Hepatocyte (in vitro differentiated cells): ENCODE data around the gene OTOGL. TPM values are rescaled to one million over a fixed set of nuclear protein-coding genes. Genes with fewer than 3 reads are reported as not detected.

Source experiments
- DNase-seq: peaks from one replicate; pipeline ENCODE4 v3.0.0-alpha.2; 2016; ENCODE audit warnings: low spot score
- H2AFZ ChIP-seq: fragments of 200-600 bp; sonication (generic); 2 replicates; pipeline ENCODE4 v1.6.0; 2016; ENCODE audit warnings: antibody characterized with exemption, mild to moderate bottlenecking
- H3K27ac ChIP-seq: fragments of 200-600 bp; sonication (generic); 2 replicates; pipeline ENCODE4 v1.5.1; 2016; ENCODE audit warnings: mild to moderate bottlenecking
- H3K27me3 ChIP-seq: fragments of 200-600 bp; sonication (generic); 2 replicates; pipeline ENCODE4 v1.6.1; 2016
- H3K36me3 ChIP-seq: fragments of 200-600 bp; sonication (generic); replicated peaks from 2 replicates; pipeline ENCODE4 v1.5.1; 2016; ENCODE audit warnings: low read depth; ENCODE audit not compliant: insufficient read depth
- H3K4me1 ChIP-seq: fragments of 200-600 bp; sonication (generic); 2 replicates; pipeline ENCODE4 v1.5.1; 2016; ENCODE audit warnings: mild to moderate bottlenecking, moderate library complexity; ENCODE audit not compliant: insufficient read depth
- H3K4me2 ChIP-seq: fragments of 200-600 bp; sonication (generic); 2 replicates; pipeline ENCODE4 v1.6.0; 2016
- H3K4me3 ChIP-seq: fragments of 200-600 bp; sonication (generic); 2 replicates; pipeline ENCODE4 v1.5.1; 2016; ENCODE audit warnings: mild to moderate bottlenecking
- H3K79me2 ChIP-seq: fragments of 200-600 bp; sonication (generic); 2 replicates; pipeline ENCODE4 v1.6.0; 2017; ENCODE audit warnings: mild to moderate bottlenecking
- H3K9me2 ChIP-seq: fragments of 200-600 bp; sonication (generic); replicated peaks from 2 replicates; pipeline ENCODE4 v1.6.0; 2017; ENCODE audit warnings: mild to moderate bottlenecking; ENCODE audit not compliant: insufficient read depth
- H3K9me3 ChIP-seq: fragments of 200-600 bp; sonication (generic); 2 replicates; pipeline ENCODE4 v1.5.1; 2016; ENCODE audit warnings: low read depth, mild to moderate bottlenecking
- H4K20me1 ChIP-seq: fragments of 200-600 bp; sonication (generic); 2 replicates; pipeline ENCODE4 v1.6.0; 2016; ENCODE audit warnings: mild to moderate bottlenecking; ENCODE audit not compliant: insufficient read depth, poor library complexity, severe bottlenecking
- EZH2 ChIP-seq: fragments of 200-600 bp; sonication (generic); IDR thresholded peaks from 2 replicates; pipeline ENCODE4 v1.6.1; 2016; ENCODE audit warnings: antibody characterized with exemption, mild to moderate bottlenecking, borderline replicate concordance
- EZH2phosphoT487 ChIP-seq: fragments of 200-600 bp; sonication (generic); IDR thresholded peaks from one replicate; pipeline ENCODE4 v1.6.1; 2018; ENCODE audit warnings: antibody characterized with exemption, mild to moderate bottlenecking, low read depth, moderate library complexity; ENCODE audit not compliant: unreplicated experiment, severe bottlenecking
- WGBS: methylation state at CpG from one replicate; pipeline ENCODE4 v1.1.6; 2016; ENCODE audit warnings: low lambda C conversion rate; ENCODE audit errors: missing lambda C conversion rate; 5-methylcytosine and 5-hydroxymethylcytosine counted together
- polyA plus RNA-seq: library from polyadenylated mRNA; unstranded; fragments of >200 nt; fragmentation: Nextera tagmentation; extraction: Ambion mirVana; gene quantifications from 2 replicates; pipeline ENCODE4 v1.2.1, GENCODE V29; 2016
- total RNA-seq: library from RNA; depleted of rRNA; stranded (reverse); fragments of >200 nt; gene quantifications from 2 replicates; pipeline ENCODE4 v1.2.3, GENCODE V29; 2014
- TF ChIP-seq, protein P1 (sequence below): fragments of 200-600 bp; sonication (generic); IDR thresholded peaks from 2 replicates; pipeline ENCODE4 v1.5.1; 2016; ENCODE audit warnings: antibody characterized with exemption, mild to moderate bottlenecking; ENCODE audit not compliant: poor library complexity

OTOGL gene
- total and polyA plus RNA-seq, 2 experiments from 2014 or later = 0.33 TPM; not detected in 1

- Histone ChIP-seq H3K9me2 (no peaks in the 10 kb centered on the region), H3K4me2 (no peak overlapping the region), H3K4me1 (no peaks in the 10 kb centered on the region), H3K4me3 (no peak overlapping the region), H3K36me3 (no peaks in the 10 kb centered on the region), H2AFZ (no peak overlapping the region), H3K27me3 (no peaks in the 10 kb centered on the region), H3K27ac (no peak overlapping the region), H4K20me1 (no peaks in the 10 kb centered on the region), H3K79me2 (no peaks in the 10 kb centered on the region), H3K9me3 (no peaks in the 10 kb centered on the region)
- no peak for DNase-seq
- TF ChIP-seq, protein P1, sequence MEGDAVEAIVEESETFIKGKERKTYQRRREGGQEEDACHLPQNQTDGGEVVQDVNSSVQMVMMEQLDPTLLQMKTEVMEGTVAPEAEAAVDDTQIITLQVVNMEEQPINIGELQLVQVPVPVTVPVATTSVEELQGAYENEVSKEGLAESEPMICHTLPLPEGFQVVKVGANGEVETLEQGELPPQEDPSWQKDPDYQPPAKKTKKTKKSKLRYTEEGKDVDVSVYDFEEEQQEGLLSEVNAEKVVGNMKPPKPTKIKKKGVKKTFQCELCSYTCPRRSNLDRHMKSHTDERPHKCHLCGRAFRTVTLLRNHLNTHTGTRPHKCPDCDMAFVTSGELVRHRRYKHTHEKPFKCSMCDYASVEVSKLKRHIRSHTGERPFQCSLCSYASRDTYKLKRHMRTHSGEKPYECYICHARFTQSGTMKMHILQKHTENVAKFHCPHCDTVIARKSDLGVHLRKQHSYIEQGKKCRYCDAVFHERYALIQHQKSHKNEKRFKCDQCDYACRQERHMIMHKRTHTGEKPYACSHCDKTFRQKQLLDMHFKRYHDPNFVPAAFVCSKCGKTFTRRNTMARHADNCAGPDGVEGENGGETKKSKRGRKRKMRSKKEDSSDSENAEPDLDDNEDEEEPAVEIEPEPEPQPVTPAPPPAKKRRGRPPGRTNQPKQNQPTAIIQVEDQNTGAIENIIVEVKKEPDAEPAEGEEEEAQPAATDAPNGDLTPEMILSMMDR = no peak
- TF ChIP-seq EZH2phosphoT487 = no peak
- no peak for TF ChIP-seq EZH2
These were observed 30.7 kb downstream of the OTOGL start for GRCh38 chr12:80129895-80130530.

GRCh38 chr12:80135624-80136023 is 36.3 kb downstream of the OTOGL start:
- no peak overlapping the region for H3K4me3 ChIP-seq
- no peaks in the 10 kb centered on the region for H4K20me1 ChIP-seq
- 95% methylated on average over 3 of the region's 3 CpGs for WGBS
- no peaks in the 10 kb centered on the region for H3K27me3 ChIP-seq
- no peaks in the 10 kb centered on the region for H3K9me3 ChIP-seq
- H3K27ac ChIP-seq = no peak overlapping the region
- DNase-seq = no peak
- TF ChIP-seq EZH2phosphoT487 = no peak
- TF ChIP-seq, protein P1 = no peak
- no peak for TF ChIP-seq EZH2
- no peaks in the 10 kb centered on the region for H3K9me2 ChIP-seq
- no peaks in the 10 kb centered on the region for H3K36me3 ChIP-seq
- H3K4me2 ChIP-seq = no peak overlapping the region
- H2AFZ ChIP-seq = no peak overlapping the region
- H3K79me2 ChIP-seq = no peaks in the 10 kb centered on the region
- no peaks in the 10 kb centered on the region for H3K4me1 ChIP-seq

DNA sequence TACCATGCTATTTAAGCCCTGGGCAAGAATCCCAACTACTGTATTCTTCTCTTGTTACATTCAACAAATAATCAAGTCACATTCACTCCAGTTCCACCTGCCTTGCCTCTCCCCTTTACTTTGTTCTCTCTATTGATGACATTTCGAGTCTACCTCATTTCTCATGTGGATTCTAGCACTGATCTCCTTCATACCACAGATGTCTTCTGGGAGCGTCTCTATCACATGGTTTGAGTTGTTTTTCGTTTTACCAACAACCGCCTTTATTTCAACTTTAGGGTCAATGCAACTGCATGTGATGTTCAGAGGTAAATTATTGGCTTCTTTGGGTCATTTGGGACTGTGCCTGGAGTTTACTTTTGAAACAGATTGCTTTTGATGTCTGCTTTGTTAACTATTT is 40.7 kb downstream of the OTOGL start:
- H3K36me3 ChIP-seq = no peaks in the 10 kb centered on the region
- no peak overlapping the region for H3K4me3 ChIP-seq
- no peak overlapping the region for H3K27ac ChIP-seq
- no peak overlapping the region for H3K4me2 ChIP-seq
- H3K9me2 ChIP-seq = no peaks in the 10 kb centered on the region
- no peaks in the 10 kb centered on the region for H3K9me3 ChIP-seq
- DNase-seq = no peak
- H3K4me1 ChIP-seq = no peaks in the 10 kb centered on the region
- H4K20me1 ChIP-seq = no peaks in the 10 kb centered on the region
- no peaks in the 10 kb centered on the region for H3K27me3 ChIP-seq
- TF ChIP-seq EZH2 (no peak), EZH2phosphoT487 (no peak)
- TF ChIP-seq, protein P1 = no peak
- WGBS = 87% methylated on average over 4 of the region's 4 CpGs
- H2AFZ ChIP-seq = no peak overlapping the region
- H3K79me2 ChIP-seq = no peaks in the 10 kb centered on the region
